GM21528 (cell line): ENCODE results near the gene PCSK2.

Experiments
- ATAC-seq: cut with Tn5 transposase; IDR thresholded peaks from one replicate; pipeline ENCODE4 v1.9.1; 2021; ENCODE audit warnings: mild to moderate bottlenecking, moderate library complexity; ENCODE audit not compliant: unreplicated experiment, low FRiP score

PCSK2 gene

DNA sequence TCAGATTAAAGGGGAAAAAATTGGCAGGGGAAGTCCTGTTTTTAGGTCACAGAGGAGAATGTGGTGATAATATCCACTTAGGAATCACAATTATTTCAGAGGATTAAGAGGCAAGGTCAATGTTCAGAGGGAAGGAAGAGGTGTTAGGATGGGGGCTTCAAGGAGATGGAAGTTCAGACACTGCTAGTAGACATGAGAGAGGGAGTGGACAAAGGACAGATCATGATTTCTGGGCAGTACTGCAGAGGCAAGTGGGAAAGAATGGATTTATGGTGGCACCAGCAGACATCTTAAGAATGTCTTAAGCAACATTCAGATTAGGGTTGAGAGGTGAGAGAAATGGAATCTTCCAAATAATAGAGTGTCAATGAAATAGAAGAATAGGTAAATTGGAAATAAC is 9.9 kb downstream of the PCSK2 start:
- no peak for ATAC-seq

DNA sequence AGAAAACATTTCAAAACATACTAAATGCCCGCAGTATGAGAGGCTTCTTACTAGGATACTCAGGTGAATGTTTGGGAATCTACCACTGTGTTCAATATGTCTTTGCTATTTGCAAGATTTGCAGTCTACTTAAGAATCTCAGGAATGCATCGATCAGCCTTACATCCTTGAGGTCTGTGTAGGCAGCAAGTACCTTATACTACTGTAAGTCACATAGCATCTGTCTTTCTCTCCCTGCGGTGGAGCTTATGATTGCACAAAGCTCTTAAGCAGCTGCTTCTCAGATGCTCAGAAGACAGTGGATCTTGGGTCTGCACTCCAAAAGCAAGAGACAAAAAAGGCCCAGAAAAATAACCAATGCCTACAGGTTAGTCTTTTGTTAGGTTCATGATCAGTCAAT is 21.4 kb downstream of the PCSK2 start:
- ATAC-seq = no peak

DNA sequence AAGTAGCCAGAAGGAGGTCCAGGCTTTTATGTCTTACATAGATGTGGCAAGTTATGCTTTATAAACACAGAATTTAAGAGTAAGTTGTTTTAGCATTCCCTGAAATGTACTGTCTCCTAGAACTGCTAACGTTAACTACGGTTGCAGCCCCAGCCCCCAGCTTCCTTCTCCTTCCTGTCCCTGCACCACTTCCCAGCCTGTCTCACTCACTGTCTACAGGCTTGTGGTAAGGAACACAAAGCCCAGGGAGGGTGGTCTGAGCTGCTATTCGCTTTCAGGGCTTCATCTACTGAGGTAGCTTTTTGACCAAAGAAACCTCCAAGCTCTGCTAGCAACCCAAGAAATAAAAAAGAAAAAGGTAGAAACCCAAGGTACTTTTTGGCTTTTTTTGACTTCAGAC is 35.9 kb downstream of the PCSK2 start:
- no peak for ATAC-seq

DNA sequence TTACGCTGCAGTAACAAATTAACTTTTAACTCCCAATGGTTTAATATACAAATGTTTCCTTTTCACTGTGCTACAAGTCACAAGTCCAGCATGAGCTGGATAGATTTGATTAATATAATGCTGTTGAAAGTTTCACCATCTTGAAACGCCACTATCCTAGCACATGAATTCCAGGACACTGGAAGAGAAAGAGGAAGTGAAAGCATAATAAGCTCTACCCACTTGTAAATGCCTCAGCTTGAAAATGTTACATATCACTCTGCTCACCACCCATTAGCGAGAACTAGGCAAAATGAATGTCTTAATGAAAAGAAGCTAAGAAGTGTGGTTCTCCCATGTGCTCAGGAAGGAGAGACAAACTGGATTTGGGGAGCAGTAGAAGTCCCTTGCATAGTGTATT is 46.9 kb downstream of the PCSK2 start:
- no peak for ATAC-seq

DNA sequence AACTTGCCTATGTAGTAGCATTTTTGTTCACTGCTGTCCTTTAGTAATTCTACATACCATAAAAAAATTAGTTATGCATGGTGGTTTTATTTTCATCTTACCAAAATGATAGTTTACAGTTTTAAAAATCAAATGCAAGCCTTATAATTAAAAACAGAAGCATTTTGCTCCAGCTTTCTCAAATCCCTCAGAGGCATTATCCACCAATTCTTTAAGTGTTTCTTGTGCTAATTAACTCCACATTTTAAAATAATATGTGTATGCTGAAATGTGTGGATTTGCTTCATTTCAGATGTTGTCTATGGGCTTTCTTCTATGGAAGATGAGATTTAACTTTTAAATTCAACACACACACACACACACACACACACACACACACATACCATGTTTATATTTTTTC is 49.3 kb downstream of the PCSK2 start:
- no peak for ATAC-seq

DNA sequence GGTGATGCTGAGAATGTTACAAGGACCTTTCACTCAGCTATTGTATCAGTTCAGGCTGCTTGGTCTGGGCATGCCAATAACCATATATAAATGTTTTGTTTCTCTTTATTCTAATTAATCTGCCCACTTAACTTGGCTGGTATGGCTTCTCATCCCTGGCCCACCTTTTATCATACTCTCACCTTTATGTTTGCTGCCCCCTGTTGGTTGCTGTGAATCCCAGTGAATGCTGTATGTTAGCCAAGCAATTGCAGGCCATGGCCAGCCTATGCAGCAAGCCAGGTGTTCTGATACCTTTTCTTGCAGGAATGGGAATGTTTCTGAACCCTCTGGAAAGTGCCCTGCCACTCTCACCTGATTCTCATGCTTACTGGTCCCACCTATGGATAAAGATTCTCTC is 54.6 kb downstream of the PCSK2 start:
- no peak for ATAC-seq

DNA sequence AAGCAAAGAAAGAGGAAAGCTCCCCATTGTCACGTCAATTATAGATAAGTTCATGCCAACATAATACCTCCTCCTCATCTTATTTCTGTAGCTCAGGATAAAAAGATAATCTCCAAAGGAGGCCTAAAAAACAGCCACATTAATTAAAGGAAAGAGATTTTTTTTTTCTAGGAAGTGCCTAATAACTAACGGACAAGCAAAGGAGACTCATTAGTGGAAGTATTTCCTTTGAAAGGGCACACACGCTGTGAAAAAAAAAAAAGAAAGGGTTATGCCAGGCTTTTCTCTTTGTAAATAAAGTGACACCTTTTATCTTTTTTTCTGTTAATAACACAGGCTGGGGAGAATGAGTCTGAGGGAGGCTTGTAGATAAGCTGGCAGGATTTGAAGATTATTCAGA is 55.7 kb downstream of the PCSK2 start:
- ATAC-seq = no peak

DNA sequence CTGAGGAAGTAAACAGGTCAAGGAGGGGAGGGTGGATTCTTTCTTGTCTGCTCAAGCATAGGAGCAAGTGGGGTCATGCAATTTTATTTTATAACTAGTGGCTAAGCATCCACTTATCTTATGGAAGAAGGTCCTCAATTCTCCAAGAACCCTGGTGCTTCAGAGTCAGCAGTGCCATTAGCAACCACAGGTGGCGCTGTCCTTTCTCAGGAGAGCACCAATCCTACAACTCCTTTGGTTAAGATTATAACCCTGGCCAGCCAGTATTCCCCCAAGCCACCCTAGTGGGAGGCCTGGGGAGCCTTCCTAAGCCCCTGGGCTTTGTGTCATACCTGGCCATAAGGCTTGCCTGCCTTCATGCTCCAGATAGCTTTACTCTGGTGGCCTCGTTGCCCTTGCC is 60.7 kb downstream of the PCSK2 start:
- ATAC-seq = no peak

DNA sequence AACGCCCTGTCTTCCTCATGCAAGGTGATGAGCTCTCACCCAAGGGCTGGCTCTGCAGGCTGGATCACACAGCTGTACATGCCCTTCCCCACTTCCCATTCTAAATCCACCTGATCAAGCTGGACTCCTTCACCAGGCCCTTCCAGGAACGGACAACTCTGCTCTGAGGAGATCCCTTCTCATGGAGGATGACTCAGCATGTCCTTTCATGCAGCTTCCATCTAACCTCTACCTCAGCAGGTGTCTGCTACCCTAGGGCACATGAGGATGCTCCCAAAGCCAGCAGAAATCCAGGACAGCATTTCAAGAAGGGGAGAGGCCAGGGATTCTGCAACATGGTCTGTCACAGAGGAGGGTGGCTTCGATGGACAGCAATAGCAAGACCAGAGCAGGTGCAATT is 61.2 kb downstream of the PCSK2 start:
- no peak for ATAC-seq

DNA sequence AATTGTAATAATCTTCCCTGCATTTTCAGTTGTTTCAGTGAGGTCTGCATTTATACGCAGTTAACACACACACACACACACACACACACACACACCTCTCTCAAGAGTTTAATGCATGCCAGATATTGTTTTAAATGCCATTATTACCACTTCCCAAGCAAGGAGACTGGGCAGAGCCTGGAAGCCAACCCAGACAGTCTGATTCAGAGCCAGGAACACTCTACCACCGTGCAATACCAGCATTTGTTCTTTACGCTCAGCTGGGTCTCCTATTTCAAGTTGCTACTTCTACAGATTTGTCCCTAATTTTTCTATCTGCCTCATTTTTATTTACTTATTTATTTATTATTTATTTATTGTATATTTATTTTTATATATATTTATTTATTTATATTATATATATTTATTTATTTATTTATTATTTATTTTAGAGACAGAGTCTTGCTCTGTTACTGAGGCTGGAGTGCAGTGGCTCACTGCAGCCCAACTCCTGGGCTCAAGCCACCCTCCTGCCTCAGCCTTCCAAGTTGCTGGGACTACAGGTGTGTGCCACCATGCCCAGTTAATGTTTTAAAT is 68.4 kb downstream of the PCSK2 start:
- ATAC-seq = no peak

DNA sequence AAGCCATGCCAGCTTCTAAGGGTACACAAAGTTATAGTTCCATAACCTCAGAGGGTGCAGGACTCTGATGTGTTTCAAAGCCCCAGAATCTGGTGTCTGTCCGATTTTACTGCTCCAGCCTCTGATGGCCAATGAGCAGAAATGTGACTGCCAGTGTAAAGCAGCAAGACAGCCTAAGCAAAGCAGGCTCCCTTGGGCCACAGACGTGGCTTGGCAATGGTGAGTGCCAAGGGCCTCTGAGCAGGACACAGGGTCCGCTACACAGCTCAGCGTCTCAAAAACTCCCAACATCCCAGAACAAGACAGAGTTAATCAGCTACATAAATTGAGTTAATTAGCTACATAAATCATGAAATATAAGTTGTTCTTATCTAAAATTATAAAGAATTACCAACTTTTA is 69.2 kb downstream of the PCSK2 start:
- no peak for ATAC-seq

DNA sequence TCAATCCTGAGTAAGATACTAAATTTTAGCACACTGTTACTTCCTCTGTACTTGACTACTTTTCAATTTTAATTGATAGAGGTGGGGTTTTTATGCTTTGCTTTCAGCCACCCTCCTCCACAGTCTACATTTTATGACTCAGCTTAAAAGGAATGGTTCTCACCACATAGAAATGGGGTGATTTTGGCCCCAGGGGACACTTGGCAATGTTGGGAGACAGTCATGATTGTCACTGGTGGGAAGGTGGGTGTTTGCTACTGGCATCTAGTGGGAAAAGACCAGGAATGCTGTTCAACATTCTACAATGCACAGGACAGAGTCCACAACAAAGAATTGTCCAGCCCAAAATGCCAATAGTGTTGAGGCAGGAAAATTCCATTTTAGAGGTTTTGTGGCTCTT is 71.3 kb downstream of the PCSK2 start:
- no peak for ATAC-seq

DNA sequence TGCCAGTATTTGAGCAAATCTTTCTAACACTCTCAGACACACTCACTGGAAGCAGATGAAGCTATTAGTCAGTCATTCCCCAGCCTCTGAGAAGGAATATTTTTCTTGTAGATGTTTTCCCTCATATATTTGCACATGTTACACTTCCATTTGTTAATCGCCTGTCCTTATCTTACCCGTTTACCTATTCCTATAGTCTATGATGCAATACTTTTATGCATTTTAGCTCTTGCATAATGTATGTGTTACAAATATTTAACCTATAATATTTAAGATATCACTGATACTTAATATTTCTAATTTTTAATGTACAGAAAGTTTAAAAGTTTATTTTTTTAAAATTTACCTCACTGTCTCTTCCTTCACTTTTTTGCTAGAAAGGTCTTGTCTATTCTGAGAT is 71.9 kb downstream of the PCSK2 start:
- no peak for ATAC-seq

DNA sequence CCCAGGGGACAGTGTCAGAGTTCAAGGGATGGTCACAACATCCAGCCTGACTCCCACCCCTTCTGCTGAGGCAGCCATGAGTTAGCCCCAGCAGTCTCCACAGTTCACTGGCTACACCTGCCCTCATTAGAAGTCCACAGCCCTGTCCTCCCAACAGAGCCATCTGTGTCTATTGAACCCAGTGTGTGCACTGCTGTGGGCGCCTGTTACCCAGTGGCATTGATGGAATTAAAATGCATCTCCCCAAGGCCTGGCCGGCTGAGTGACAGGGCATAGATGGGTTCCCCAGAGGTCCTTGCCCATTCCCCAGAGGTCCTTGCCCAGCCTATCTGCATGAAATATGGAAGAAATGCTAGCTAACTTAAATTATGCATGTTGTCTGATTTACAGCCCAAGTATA is 73.3 kb downstream of the PCSK2 start:
- no peak for ATAC-seq

DNA sequence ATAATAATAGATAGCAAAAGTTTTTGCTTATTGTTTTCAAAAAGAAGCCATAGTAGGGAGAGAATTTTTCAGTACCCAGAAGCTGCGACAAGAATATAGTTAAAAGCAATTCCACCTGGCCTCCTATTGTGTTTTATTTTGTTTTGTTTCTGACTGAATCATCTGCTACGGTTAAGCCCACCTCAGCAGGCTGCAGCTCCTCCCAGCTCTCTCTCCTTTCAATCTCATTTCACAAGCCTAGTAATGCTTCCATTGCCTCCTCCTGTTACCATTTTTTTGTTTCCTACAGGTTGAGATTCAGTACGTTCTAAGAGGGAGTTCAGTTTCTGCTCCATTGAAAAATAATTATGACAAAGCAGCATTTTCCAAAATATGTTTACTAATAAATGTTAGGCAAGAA is 77.9 kb downstream of the PCSK2 start:
- no peak for ATAC-seq

DNA sequence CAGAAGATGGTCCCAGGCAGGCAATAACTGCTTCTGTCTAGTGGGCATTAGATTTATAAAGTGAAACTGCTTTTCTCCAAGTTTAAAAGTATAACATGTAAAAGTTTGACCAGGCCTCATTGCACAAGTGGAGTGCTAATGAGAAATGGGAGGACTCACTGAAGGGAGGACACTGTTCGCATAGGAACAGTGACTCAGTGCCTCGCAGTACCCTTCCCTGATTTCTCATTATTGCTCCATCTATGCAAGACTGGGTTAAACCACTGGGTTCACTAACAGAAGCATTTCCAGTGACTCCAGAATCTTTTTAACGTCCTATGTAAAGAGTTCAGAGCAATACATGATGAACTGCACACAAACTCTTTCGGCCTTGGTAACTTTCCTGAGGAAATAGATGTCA is 79.6 kb downstream of the PCSK2 start:
- ATAC-seq = no peak

DNA sequence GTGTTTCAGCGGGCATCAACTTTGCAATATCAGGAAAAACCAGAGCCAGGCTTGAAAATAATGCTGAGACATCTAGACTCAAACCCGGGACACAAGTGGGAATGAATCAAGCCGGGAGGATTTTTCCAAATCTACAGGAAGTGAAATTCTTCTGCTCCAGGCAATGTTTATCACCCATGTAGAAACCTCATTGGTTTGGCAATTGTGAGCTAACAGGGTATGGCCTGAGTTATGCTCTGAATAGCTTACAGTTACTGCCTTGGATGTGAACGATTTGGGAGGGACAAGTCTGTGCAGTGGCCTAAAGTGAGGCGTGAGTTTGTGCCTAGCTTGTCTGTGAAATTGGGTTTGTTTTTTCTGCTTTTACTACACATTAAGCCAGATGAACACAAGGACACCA is 87.4 kb downstream of the PCSK2 start:
- ATAC-seq = no peak

DNA sequence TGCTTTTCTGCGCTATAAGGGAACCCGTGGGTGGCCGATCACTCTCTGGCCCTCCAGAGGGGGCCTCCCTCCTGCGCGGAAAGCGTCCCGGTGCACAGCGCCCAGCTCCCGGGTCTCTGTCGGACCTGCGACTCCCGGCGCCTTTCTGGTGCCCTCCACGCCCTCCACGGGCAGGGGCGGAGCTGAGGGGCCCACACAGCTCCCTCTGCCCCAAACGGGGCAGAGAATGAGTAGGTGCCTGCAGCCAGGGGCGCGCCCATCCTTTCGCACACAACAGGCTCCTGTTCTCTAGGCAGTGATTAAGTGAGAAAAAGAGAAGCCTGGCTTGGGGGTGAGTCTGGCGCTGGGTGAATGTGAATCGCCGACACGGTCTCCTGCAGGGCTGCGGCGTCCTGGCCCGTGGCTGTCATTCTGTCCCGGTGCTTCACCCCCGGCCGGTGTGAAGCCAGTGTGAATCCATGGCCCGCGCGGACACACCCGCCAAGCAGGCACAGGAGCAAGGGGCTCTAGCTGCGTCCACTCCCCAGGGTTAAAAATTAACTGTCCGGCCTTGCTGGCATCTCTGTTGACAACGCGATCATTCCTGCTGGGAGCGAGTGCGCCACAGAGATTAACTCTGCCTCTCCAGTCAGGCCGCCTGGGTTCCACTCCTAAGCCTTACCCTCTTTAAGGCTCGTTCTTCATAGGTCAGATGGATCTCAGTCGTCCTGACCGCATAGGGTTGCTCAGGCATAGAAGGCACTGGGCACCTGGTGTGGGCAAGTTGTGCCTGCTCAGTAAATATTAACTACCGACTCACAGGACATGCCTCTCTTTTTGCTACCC is 88.8 kb downstream of the PCSK2 start:
- no peak for ATAC-seq

DNA sequence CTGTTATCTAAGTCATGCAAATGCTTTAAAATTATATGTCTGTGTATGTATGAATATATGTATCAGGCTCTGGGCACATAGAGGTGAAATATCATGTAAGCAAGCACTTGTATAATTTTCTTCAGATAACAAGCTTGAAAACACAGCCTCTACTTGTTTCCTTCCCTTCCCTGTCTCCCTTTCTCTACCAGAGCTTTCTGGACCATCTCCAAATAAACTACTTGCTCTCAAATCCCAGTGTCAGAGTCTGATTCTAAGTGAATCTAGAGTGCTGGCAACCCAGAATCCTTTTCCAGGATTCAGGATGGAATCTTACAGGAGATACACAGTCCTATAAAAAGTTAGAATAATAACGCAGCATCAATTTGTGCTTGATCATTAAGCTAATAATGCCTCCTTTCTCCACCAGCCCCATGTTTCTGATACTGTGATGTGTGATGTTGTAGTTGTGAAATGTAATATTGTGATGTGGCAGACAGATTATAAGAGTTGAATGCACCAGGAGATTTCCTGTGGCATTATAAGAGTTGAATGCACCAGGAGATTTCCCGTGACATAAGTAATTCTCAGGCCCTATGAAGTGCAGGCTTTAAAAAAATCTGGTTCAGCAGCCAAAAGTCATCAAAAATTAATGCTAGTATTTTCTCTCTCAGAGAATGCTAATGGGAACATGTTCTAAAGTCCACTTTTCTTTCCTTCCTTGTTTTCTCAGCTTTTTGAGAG is 89.6 kb downstream of the PCSK2 start:
- ATAC-seq = no peak

DNA sequence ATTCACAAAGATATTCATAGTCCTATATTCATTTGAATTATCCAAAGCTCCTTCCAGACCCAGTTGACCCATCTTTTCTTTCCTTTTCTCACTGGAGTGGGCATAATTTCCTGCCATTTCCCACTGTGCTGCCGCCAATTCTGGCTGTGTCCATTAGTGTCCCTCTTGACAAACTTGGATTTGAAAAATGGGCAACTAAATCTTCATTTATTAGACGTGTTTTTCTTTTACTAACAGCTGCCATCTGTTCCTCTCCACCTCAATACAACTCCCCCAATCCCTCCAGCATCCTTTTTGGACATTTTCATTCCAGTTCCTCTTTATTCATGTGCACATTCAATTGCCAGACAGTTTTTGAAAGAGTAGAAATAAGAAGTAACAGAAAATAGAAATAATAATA is 90.5 kb downstream of the PCSK2 start:
- no peak for ATAC-seq

DNA sequence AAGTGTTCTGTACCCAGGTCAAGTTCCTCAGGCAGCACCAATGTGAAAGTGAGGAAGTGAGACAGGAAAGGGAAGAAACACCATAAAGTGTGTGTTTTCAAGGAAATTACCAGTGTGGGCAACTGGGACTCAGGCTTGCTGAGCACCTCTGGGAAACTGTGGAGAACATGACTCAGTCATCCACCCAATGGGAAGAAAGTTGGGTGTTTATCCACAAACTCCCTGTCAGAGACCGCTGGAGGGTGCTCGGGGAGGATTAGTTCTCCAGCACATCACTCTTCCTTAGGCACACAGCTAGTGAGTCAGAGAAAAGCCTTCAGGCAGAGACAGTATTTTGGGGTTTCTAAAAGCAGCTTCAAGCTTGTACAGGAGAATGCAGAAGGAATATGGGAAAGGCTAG is 93.6 kb downstream of the PCSK2 start:
- ATAC-seq = no peak

DNA sequence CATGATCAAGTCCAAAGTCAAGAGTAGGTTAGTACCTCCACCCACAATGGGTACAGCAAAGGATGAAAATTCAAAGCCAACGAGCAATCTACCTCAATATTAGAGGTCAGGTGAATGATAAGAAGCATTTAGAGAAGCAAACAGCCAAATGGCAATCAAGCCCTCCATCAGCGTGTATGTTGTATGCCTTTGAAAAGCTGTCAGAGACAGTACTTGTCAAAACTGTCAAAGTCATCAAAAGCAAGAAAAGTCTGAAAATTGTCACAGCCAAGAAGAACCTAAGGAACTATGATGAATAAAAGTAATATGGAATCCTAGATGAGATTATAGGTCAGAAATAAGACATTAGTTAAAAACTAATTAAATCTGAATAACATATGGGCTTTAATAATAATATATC is 99.3 kb downstream of the PCSK2 start:
- no peak for ATAC-seq
